SK-MEL-5 (cell line): ENCODE data around the gene NR2F1-AS1. TPM values are rescaled to one million over a fixed set of nuclear protein-coding genes. Genes with fewer than 3 reads are reported as not detected.
"Not testable (repeated sequence)": the region's sequence is repeated elsewhere in the genome, so short reads cannot be mapped to it uniquely, and the experiment has no call there.

Source experiments
- DNase-seq: peaks from one replicate; pipeline ENCODE4 v3.0.0-alpha.2; 2016; ENCODE audit warnings: low read depth, low spot score
- in situ Hi-C: cut with HindIII; loops from 2 replicates; pipeline ENCODE4 v1.10.0; 2016; ENCODE audit warnings: low sequenced_read_pairs, high pct_unique_total_duplicates, low pct_unique_long_range_greater_than_20kb
- total RNA-seq: library from RNA; depleted of rRNA; stranded (reverse); fragments of >200 nt; shearing (Covaris generic); gene quantifications from 2 replicates; pipeline ENCODE4 v1.2.3, GENCODE V29; 2014

The NR2F1-AS1 gene
- total RNA-seq, 1 experiment from 2014 or later, result 0.11 TPM

GRCh38 chr5:93510626-93511380, 70.2 kb downstream of the NR2F1-AS1 start:
- DNase-seq, result no peak
- in situ Hi-C loops, result no loop called here

- DNase-seq, in situ Hi-C loops: not testable (repeated sequence)
These were observed 75.5 kb downstream of the NR2F1-AS1 start for GRCh38 chr5:93505553-93505952.

- DNase-seq, result no peak
- in situ Hi-C loops, result no loop called here
These were observed 77.4 kb downstream of the NR2F1-AS1 start for GRCh38 chr5:93503598-93504067.

GRCh38 chr5:93497096-93497495, 83.9 kb downstream of the NR2F1-AS1 start:
- no peak for DNase-seq
- in situ Hi-C loops, result no loop called here

GRCh38 chr5:93479982-93480509, 101.0 kb downstream of the NR2F1-AS1 start:
- in situ Hi-C loops, result no loop called here
- DNase-seq, result no peak

GRCh38 chr5:93477816-93478215, 103.2 kb downstream of the NR2F1-AS1 start:
- in situ Hi-C loops, result no loop called here
- DNase-seq, result no peak

- no peak for DNase-seq
- in situ Hi-C loops, result no loop called here
These were observed 104.7 kb downstream of the NR2F1-AS1 start for GRCh38 chr5:93476251-93476742.

- DNase-seq, result no peak
- in situ Hi-C loops, result no loop called here
These were observed 118.1 kb downstream of the NR2F1-AS1 start for GRCh38 chr5:93462916-93463315.

- in situ Hi-C loops, result no loop called here
- no peak for DNase-seq
These were observed 119.3 kb downstream of the NR2F1-AS1 start for GRCh38 chr5:93461756-93462155.

GRCh38 chr5:93460286-93460685, 120.7 kb downstream of the NR2F1-AS1 start:
- DNase-seq, result no peak
- in situ Hi-C loops, result no loop called here

- DNase-seq, in situ Hi-C loops: not testable (repeated sequence)
These were observed 124.2 kb downstream of the NR2F1-AS1 start for GRCh38 chr5:93456796-93457195.

GRCh38 chr5:93454896-93455295, 126.1 kb downstream of the NR2F1-AS1 start:
- in situ Hi-C loops, result no loop called here
- DNase-seq, result no peak

GRCh38 chr5:93452255-93452654, 128.8 kb downstream of the NR2F1-AS1 start:
- in situ Hi-C loops, result no loop called here
- no peak for DNase-seq

- DNase-seq, result no peak
- in situ Hi-C loops, result no loop called here
These were observed 142.9 kb downstream of the NR2F1-AS1 start for GRCh38 chr5:93438124-93438523.

GRCh38 chr5:93436083-93436482, 144.9 kb downstream of the NR2F1-AS1 start:
- no peak for DNase-seq
- in situ Hi-C loops, result no loop called here

GRCh38 chr5:93433422-93433821, 147.6 kb downstream of the NR2F1-AS1 start:
- no peak for DNase-seq
- in situ Hi-C loops, result no loop called here

GRCh38 chr5:93431250-93431649, 149.8 kb downstream of the NR2F1-AS1 start:
- DNase-seq, result no peak
- in situ Hi-C loops, result no loop called here

- no peak for DNase-seq
- in situ Hi-C loops, result no loop called here
These were observed 150.3 kb downstream of the NR2F1-AS1 start for GRCh38 chr5:93430673-93431199.

GRCh38 chr5:93430118-93430517, 150.9 kb downstream of the NR2F1-AS1 start:
- DNase-seq, result no peak
- in situ Hi-C loops, result no loop called here
